HG03575 (cell line): ENCODE data around the gene LOC101059915.
"Not testable (repeated sequence)": the region's sequence is repeated elsewhere in the genome, so short reads cannot be mapped to it uniquely, and the experiment has no call there.

ENCODE experiments used
- ATAC-seq: cut with Tn5 transposase; IDR thresholded peaks from one replicate; pipeline ENCODE4 v1.9.1; 2021; ENCODE audit not compliant: unreplicated experiment, insufficient number of reproducible peaks, low FRiP score; ENCODE audit errors: extremely low read depth

The LOC101059915 gene

GRCh38 chrX:71668248-71668595 lies 876 bp downstream of the LOC101059915 start:
- no peak for ATAC-seq

- ATAC-seq: no peak
Observed at GRCh38 chrX:71669492-71669891, 2.1 kb downstream of the LOC101059915 start.

DNA sequence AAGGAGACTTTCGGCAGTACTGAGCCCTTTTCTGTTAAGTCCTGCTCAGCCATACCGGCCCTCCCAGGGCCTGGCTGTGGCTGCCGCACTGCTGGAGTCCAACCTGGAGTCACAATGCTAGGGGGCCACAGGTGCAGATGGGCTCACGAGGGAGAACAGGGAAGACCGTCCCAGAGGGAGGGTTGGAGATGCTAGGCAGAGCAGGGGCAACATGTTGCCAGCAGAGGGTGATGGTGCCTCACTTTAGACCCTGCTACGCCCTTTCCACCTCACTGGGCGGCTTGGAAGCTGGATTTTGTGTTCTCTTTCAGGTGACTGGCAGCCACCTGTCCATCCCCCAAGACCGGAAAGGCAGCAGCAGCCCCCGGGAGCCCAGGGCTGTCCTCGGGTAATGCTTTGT lies 2.6 kb downstream of the LOC101059915 start:
- not testable (repeated sequence) for ATAC-seq

- ATAC-seq: no peak
Observed at GRCh38 chrX:71671043-71671780, 3.9 kb downstream of the LOC101059915 start.

GRCh38 chrX:71671938-71672337 lies 4.6 kb downstream of the LOC101059915 start:
- no peak for ATAC-seq

- not testable (repeated sequence) for ATAC-seq
Observed at GRCh38 chrX:71675636-71676035, 8.3 kb downstream of the LOC101059915 start.

DNA sequence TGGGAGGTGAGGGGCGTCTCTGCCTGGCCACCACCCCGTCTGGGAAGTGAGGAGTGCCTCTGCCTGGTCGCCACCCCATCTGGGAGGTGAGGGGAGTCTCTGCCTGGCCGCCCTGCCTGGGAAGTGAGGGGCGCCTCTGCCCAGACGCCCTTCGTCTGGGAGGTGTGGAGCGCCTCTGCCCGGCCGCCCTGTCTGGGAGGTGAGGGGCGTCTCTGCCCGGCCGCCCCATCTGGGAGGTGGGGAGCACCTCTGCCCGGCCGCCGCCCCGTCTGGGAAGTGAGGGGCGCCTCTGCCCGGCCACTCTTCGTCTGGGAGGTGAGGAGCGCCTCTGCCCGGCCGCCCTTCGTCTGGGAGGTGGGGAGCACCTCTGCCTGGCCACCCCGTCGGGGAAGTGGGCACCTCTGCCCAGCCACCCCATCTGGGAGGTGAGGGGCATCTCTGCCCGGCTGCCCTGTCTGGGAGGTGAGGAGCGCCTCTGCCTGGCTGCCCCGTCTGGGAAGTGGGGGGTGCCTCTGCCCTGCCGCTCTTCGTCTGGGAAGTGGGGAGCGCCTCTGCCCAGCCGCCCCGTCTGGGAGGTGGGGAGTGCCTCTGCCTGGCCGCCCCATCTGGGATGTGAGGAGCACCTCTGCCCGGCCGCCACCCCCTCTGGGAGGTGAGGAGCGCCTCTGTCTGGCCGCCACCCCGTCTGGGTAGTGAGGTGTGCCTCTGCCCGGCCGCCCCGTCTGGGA lies 8.9 kb downstream of the LOC101059915 start:
- ATAC-seq: not testable (repeated sequence)

DNA sequence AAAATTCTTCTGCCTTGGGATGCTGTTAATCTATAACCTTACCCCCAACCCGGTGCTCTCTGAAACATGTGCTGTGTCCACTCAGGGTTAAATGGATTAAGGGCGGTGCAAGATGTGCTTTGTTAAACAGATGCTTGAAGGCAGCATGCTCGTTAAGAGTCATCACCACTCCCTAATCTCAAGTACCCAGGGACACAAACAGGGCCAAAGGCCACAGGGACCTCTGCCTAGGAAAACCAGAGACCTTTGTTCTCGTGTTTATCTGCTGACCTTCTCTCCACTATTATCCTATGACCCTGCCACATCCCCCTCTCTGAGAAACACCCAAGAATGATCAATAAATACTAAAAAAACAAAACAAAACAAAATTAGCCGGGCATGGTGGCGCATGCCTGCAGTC lies 9.8 kb downstream of the LOC101059915 start:
- not testable (repeated sequence) for ATAC-seq

DNA sequence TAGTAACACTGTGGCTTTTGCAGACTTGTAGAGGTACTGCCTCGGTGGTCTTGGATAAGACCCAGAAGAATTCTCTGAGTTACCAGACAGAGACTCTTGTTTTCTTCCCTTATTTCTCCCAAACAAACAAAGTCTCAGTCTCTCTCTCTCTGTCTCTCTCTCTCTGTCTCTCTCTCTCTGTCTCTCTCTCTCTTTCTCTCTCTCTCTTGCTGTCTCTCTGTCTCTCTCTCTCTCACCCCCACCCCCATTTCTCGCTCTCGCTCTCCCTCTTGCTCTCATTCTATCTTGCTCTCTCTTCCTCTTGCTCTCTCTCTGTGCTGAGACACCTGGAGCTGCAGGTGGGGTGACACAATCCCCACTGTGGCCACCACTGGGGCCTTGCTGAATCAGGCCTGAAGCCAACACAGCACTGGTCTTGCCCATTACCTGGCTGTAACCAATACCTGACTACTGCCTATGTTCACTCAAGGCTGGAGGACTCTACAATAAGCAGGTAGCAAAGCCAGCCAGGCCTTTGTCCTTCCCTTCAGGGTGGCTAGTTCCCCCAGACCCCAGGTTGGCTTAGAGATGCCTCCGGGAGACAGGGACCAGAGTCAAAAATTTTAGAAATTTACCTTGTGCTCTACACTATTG lies 12.3 kb downstream of the LOC101059915 start:
- no peak for ATAC-seq

DNA sequence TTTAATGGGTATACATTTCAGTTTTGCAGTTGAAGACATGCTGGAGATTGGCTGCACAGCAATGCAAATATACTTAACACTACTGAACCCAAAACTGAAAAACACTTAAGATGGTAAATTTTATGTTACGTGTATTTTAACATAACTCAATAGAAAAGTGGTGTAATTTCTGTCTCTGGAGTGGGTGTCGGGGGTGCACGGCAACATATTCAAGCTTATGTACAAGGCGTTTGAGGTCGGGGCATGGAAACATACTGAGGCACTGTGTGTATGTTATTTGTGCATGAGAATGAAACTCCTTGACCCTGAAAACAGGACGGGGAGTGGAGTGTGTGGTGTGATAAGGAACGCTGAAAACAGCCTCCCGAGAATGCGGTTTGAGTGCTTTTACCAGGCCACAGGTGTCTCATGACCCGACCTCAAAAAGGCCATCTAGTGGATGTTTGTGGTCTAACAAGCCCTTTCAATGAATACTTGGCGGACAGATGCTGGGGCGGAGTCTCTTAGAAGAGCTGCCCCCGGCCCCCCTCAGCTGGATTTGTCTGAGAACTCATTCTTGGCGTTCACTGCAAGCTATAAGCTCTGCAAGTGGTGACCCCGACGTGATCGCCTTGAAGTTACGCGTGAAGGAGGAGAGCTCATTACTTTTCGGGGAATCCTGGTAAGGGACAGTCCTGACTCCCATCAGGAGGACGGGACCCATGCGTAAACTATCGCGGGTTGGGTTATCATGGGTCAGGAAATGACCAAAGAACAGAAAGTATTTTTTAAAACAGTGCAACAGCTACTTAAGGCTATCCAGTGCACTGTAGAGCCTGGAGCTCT lies 29.5 kb downstream of the LOC101059915 start:
- ATAC-seq: not testable (repeated sequence)

DNA sequence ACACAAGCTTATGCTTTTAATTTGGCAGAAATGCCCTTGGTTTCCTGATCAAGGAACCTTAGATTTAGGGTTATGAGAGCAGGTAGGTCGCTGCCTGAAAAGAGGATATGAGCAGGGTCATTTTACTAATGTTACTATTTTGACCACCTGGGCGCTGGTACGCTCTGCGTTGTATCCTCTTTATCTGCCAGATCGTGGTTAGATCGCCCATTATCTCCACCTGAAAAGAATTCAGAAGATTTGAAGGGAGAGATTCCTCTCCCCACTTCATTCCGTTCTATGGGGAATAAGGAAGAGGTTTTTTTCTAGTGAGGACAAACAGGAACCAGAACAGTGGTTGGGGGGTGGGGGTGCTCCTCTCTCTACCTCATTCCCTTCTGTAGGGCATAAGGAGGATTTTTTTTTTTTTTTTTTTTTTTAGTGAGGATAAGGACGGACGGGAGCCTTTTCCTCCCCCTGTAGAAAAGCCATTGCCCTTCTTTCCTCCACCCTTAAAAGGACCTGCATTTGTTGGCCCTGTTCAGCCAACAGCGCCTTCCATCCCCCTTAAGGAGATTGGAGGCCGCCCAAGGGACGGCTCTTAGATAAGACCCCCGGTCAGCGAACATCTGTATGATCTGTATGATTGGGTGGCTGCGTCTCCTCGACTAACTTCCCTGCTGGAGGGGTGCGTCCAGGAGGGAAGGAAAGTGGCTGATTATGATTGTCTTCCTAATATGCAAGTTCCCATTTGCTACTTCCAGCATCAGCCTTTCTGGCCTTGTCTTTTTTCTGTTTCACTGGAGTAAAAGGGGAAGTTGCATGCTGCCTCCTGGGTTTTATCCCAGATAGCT lies 30.3 kb downstream of the LOC101059915 start:
- not testable (repeated sequence) for ATAC-seq

DNA sequence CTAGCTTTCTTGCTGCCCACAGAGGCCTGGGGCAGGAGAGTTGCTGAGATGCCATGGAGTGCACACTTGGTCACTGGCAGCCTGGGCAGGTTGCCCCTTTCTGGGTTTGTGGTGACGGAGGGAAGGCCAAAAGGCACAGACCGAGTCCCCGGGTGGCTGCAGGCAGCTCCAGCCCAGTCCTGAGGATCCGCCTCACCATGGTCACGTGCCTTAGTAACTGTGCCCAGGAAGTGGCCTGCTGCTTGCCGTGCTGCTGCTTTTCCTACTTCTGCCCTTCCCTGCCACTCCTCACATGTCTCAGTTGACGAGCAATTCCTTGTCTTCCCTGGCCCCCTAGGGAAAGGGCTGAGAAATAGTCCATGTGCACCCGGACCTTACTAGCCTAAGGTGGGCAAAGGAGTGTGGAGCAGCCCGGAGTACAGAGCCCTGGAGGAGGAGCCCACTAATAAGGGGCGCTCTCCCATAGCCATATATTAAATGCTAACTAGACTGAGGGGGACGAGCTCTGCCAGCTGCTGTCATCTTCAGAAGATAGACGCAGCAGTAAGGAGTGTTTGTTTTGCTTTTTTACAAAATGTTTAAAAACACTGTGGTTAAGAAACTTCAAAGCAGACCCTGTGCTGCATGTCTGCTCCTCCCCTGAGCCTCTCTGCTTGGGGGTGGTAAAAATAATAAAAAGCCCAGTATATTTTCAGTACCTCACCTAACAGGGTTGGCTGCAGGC lies 31.1 kb downstream of the LOC101059915 start:
- not testable (repeated sequence) for ATAC-seq

DNA sequence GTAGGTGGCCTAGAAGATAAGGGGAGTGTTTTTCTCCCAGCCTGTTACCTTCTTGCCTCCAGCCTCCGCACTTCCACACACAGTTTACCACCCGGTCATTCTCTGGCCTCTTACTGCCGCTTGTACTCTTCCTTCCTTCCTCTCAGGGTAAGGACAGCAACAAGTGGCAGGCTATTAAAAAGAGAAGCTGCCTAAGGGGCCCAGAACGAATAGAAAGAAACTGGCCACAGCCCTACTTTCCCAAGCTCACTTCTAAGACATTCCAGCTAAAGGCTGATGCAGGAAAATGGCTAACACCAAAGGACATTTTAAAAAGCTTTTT lies 31.6 kb downstream of the LOC101059915 start:
- ATAC-seq: not testable (repeated sequence)

DNA sequence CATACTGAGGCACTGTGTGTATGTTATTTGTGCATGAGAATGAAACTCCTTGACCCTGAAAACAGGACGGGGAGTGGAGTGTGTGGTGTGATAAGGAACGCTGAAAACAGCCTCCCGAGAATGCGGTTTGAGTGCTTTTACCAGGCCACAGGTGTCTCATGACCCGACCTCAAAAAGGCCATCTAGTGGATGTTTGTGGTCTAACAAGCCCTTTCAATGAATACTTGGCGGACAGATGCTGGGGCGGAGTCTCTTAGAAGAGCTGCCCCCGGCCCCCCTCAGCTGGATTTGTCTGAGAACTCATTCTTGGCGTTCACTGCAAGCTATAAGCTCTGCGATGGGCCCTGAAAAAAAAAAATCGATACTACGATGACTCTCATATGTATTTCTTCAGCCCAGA lies 35.5 kb downstream of the LOC101059915 start:
- not testable (repeated sequence) for ATAC-seq

DNA sequence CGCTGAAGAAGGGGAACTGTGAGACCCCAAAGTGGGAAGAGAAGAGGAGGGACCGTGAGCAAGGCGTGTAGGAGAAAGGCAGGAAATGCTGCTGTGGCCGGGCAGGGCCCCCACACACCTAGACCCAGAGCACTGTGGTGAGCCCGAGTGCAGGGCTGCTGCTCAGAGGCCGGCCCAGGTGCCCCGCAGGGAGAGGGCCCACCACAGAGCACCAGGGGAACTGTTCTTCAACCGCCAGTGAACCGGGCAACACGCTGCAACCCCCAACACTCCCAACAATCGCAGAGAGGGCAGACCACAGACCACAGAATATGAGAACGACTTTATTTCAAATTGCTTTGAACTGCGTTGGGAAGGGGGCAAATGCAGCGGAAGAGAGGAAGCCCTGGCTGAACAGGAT lies 46.7 kb downstream of the LOC101059915 start:
- not testable (repeated sequence) for ATAC-seq

DNA sequence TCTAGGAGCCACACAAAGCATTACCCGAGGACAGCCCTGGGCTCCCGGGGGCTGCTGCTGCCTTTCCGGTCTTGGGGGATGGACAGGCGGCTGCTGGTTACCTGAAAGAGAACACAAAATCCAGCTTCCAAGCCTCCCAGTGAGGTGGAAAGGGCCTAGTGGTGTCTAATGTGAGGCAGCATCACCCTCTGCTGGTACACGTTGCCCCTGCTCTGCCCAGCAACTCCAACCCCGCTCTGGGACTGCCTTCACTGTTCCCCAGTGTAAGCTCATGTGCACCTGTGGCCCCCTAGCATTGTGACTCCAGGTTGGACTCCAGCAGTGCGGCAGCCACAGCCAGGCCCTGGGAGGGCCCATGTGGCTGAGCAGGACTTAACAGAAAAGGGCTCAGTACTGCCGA lies 48.2 kb downstream of the LOC101059915 start:
- not testable (repeated sequence) for ATAC-seq

DNA sequence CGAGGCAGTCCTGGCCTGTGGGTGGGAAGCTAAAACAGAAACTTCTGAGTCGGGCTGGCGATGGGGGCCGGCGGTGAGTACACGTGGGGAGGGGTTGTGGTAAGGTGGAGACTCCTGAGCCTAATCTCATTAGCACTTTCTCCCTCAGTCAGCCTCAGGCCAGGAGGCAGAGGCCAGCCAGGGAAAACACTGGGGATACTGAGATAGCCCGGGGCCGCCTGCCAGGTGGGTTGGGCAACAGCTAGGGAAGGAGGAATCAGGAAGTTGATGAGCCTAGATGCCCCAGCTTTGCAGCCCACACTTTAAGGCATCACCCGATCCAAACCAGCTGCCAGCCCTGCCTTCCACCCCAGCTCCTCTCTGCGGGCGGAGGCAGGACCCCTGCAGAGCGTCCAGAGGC lies 49.0 kb downstream of the LOC101059915 start:
- not testable (repeated sequence) for ATAC-seq

DNA sequence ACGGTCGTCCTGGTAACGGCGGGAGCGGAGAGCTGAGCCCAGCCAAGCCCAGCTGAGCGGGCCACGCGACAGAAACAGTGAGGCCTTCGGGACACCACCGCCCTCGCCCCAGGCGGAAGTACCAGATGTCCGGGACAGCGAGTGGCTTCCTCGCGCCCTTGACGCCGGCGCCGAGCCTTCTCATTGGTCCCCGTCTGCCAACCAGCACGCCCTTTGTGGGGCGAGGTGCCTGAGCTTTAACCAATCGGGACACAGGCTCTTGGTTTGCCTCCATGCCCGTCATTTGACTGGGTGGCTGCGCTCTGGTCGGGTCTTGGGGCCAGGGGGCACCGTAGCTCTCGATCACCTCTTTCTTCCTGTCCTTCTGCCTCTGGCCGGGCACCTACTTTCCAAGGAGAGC lies 50.8 kb downstream of the LOC101059915 start, which contains the start of gene CXorf49:
Gene CXorf49, minus strand, starts transcription at position 101 of the 400 bp plus-strand sequence. CDS start 134 bp downstream, outside the sequence.
- not testable (repeated sequence) for ATAC-seq
